Kidney epithelial cell (primary cell): ENCODE results near the gene SPIRE2. TPM values are rescaled to one million over a fixed set of nuclear protein-coding genes. Genes with fewer than 3 reads are reported as not detected.

ENCODE experiments used
- DNase-seq: peaks from one replicate; pipeline ENCODE4 v3.0.0-alpha.2; 2010; ENCODE audit warnings: low read depth
- H3K27me3 ChIP-seq: 2 replicates; pipeline ENCODE4 v1.6.0; 2011; ENCODE audit warnings: low read length; ENCODE audit not compliant: control insufficient read depth, insufficient read depth
- H3K36me3 ChIP-seq: 2 replicates; pipeline ENCODE4 v1.5.1; 2011; ENCODE audit warnings: low read length; ENCODE audit not compliant: control insufficient read depth, insufficient read depth
- H3K4me3 ChIP-seq: 2 replicates; pipeline ENCODE4 v1.5.1; 2011; ENCODE audit warnings: low read depth, mild to moderate bottlenecking, control low read depth, low read length
- total RNA-seq: library from RNA; depleted of rRNA; stranded (reverse); fragments of >200 nt; gene quantifications from 2 replicates; pipeline ENCODE4 v1.2.3, GENCODE V29; 2015
- TF ChIP-seq, protein P1 (sequence below): IDR thresholded peaks from 2 replicates; pipeline ENCODE4 v1.5.1; 2011; ENCODE audit warnings: mild to moderate bottlenecking, moderate library complexity, low read length, control low read depth, inconsistent platforms; ENCODE audit not compliant: insufficient read depth, poor library complexity, severe bottlenecking

SPIRE2 gene
- total RNA-seq, 1 donor from 2014 or later = 1.4 TPM

DNA sequence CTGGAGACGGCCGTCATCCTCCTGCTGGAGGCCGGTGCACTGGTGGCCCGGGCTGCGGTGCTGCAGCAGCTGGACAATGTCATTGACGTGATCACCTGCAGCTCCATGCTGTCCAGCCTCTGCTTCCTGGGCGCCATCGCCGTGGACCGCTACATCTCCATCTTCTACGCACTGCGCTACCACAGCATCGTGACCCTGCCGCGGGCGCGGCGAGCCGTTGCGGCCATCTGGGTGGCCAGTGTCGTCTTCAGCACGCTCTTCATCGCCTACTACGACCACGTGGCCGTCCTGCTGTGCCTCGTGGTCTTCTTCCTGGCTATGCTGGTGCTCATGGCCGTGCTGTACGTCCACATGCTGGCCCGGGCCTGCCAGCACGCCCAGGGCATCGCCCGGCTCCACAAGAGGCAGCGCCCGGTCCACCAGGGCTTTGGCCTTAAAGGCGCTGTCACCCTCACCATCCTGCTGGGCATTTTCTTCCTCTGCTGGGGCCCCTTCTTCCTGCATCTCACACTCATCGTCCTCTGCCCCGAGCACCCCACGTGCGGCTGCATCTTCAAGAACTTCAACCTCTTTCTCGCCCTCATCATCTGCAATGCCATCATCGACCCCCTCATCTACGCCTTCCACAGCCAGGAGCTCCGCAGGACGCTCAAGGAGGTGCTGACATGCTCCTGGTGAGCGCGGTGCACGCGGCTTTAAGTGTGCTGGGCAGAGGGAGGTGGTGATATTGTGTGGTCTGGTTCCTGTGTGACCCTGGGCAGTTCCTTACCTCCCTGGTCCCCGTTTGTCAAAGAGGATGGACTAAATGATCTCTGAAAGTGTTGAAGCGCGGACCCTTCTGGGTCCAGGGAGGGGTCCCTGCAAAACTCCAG is 91.5 kb downstream of the SPIRE2 start:
- no peaks in the 10 kb centered on the region for H3K36me3 ChIP-seq
- H3K27me3 ChIP-seq = no peaks in the 10 kb centered on the region
- DNase-seq = no peak
- no peak overlapping the region for H3K4me3 ChIP-seq
- TF ChIP-seq, protein P1, sequence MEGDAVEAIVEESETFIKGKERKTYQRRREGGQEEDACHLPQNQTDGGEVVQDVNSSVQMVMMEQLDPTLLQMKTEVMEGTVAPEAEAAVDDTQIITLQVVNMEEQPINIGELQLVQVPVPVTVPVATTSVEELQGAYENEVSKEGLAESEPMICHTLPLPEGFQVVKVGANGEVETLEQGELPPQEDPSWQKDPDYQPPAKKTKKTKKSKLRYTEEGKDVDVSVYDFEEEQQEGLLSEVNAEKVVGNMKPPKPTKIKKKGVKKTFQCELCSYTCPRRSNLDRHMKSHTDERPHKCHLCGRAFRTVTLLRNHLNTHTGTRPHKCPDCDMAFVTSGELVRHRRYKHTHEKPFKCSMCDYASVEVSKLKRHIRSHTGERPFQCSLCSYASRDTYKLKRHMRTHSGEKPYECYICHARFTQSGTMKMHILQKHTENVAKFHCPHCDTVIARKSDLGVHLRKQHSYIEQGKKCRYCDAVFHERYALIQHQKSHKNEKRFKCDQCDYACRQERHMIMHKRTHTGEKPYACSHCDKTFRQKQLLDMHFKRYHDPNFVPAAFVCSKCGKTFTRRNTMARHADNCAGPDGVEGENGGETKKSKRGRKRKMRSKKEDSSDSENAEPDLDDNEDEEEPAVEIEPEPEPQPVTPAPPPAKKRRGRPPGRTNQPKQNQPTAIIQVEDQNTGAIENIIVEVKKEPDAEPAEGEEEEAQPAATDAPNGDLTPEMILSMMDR = no peak

DNA sequence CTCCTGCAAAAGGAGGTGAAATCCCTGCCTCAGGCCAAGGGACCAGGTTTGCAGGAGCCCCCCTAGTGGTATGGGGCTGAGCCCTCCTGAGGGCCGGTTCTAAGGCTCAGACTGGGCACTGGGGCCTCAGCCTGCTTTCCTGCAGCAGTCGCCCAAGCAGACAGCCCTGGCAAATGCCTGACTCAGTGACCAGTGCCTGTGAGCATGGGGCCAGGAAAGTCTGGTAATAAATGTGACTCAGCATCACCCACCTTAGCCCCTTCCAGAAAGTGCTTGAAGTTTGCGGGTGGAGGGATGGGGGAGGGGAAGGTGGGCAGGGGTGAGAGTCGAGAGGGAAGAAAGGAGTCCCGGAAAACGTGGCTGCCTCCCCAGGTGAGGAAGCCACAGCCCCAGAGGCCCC is 92.4 kb downstream of the SPIRE2 start:
- H3K4me3 ChIP-seq = no peak overlapping the region
- H3K36me3 ChIP-seq = no peaks in the 10 kb centered on the region
- TF ChIP-seq, protein P1 = no peak
- DNase-seq = no peak
- no peaks in the 10 kb centered on the region for H3K27me3 ChIP-seq

Other genes starting within 250 kb of the SPIRE2 start
- 1.2 and 3.1 TPM in 2 replicates for gene DPEP1, start 214.8 kb upstream of the SPIRE2 start, total RNA-seq
- gene CHMP1A, start 170.8 kb upstream of the SPIRE2 start, total RNA-seq = 96.8 and 126 TPM in 2 replicates
- gene SPATA33, start 170.6 kb upstream of the SPIRE2 start, total RNA-seq = 6.6 and 10.0 TPM in 2 replicates
- 50.5 and 61.5 TPM in 2 replicates for gene CDK10, start 141.8 kb upstream of the SPIRE2 start, total RNA-seq
- gene SPATA2L, start 126.8 kb upstream of the SPIRE2 start, total RNA-seq = 24.0 and 28.8 TPM in 2 replicates
- 5.1 and 9.3 TPM in 2 replicates for gene VPS9D1, start 107.6 kb upstream of the SPIRE2 start, total RNA-seq
- 21.7 and 29.4 TPM in 2 replicates for gene ZNF276, start 106.9 kb upstream of the SPIRE2 start, total RNA-seq
- gene FANCA, start 11.8 kb upstream of the SPIRE2 start, total RNA-seq = 16.0 and 19.1 TPM in 2 replicates
- 145 and 149 TPM in 2 replicates for gene TCF25, start 45.1 kb downstream of the SPIRE2 start, total RNA-seq
- gene MC1R, start 90.4 kb downstream of the SPIRE2 start, total RNA-seq = 1.5 and 3.0 TPM in 2 replicates
- 599 and 683 TPM in 2 replicates for gene TUBB3, start 94.9 kb downstream of the SPIRE2 start, total RNA-seq
- 101 and 107 TPM in 2 replicates for gene DEF8, start 120.3 kb downstream of the SPIRE2 start, total RNA-seq
- gene DBNDD1, start 191.0 kb downstream of the SPIRE2 start, total RNA-seq = 27.2 and 35.2 TPM in 2 replicates
- not detected in 2 replicates for gene PRDM7, start 248.9 kb downstream of the SPIRE2 start, total RNA-seq